ENCODE results near the gene ACADM.

GRCh38 chr1:75768016-75768415, 43.5 kb downstream of the ACADM start:
- no peak for TF ChIP-seq CTCF (IDR thresholded peaks at IDR 0.05)
- no peak for TF ChIP-seq POLR2A (IDR thresholded peaks at IDR 0.05)
